ENCODE measurements around the gene BABAM1. TPM values are rescaled to one million over a fixed set of nuclear protein-coding genes. Genes with fewer than 3 reads are reported as not detected.
A peak's percentile ranks its signal among the peaks of the same experiment; 100 is the strongest.

Gene BABAM1
- total and polyA plus RNA-seq, 9 of the 15 experiments (the other 6 are each of a cell fraction or from before 2014, with no cell fraction given): 14.7 to 160 (median 113) TPM

DNA sequence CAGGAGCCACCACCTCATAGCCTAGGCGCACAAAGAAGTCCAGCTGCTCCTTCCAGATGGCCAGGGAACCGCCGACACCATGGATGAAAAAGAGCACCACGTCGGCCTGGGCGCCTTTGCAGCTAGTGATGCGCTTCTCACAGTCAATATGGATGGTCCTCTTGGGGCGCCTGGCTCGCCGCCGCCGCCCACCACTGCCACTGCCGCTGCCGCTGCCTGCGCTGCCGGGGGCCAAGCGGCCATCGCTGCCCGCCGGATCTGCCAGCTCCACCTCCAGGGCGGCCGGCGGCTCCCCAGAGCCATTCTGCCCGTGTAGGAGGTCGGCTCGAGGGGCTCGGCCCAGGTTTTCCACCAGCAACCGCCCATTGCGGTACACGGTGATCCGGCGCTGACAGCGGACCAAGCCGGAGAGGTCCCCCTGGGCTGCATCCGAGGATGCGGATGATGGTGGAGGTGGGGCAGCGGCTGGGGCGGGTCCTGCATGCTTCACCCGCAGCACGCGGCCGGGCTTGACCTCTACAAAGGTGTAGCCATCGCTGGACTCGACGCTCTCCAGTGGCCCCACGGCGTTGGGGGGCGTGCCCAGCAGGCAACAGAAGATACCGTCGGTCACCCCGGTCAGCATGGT is 33.9 kb downstream of the BABAM1 start:
- ChIA-PET CTCF (ENCODE audit: low intra/inter-chr PET ratio) (interaction anchor here (0.6 kb wide), 1 partner anchor 79 kb away, joined by 3 read pairs; no protein-coding TSS in a partner anchor), POLR2A (interaction anchor here (0.6 kb wide), 1 partner anchor 67 kb away, joined by 4 read pairs; no protein-coding TSS in a partner anchor)
- Histone ChIP-seq H3K79me2 (ENCODE audit: control insufficient read depth, insufficient read depth, low read length) (peaks cover 10% of the 10 kb centered on the region), H3K4me3 (no peak overlapping the region), H4K20me1 (replicated peaks; ENCODE audit: control insufficient read depth, insufficient read depth, low read length) (no peaks in the 10 kb centered on the region), H3K4me1 (replicated peaks in 1 of 2; ENCODE audit: control insufficient read depth in 2 of 2, insufficient read depth in 2 of 2, low read length in 2 of 2) (peaks cover 17 to 42% of the 10 kb centered on the region in 2 experiments; a peak in 4 of 5 replicates), H3K4me2 (ENCODE audit: insufficient read depth, low read length) (no peak overlapping the region), H3K9me3 (replicated peaks; ENCODE audit: control insufficient read depth, insufficient read depth, low read depth, low read length) (peaks cover 3% of the 10 kb centered on the region), H3K27me3 (ENCODE audit: control insufficient read depth in 2 of 2, insufficient read depth in 2 of 2, low read length in 2 of 2) (no peaks in the 10 kb centered on the region), H3K27ac (ENCODE audit: extremely low read depth, low read depth, low read length) (no peak overlapping the region), H3K36me3 (ENCODE audit: control insufficient read depth, insufficient read depth, low read length) (peaks cover 25% of the 10 kb centered on the region), H3K9me1 (ENCODE audit: control insufficient read depth, insufficient read depth, low read length) (no peaks in the 10 kb centered on the region), H3K9ac (ENCODE audit: insufficient read depth in 1 of 2, low read depth in 2 of 2, low read length in 2 of 2) (no peak overlapping the region), H2AFZ (ENCODE audit: low read depth, low read length) (no peak overlapping the region)
- 91% methylated on average over 33 of the region's 51 CpGs for WGBS (ENCODE audit: insufficient coverage, low coverage, missing lambda C conversion rate)
- ATAC-seq: no peak
- in situ Hi-C loops (cut with MboI): no loop called here
- intact Hi-C loops (cut with micrococcal nuclease): no loop called here
- FAIRE-seq: no peak
- BruUV-seq (replicated peaks): no TSS peak
- no peak for DNase-seq (ENCODE audit: extremely low read depth in 1 of 4, low spot score in 3 of 4)
- TF ChIP-seq MTA1 (IDR thresholded peaks at IDR 0.05; ENCODE audit: borderline replicate concordance) (no peak), ARHGAP35 (IDR thresholded peaks at IDR 0.05; ENCODE audit: partially characterized antibody) (no peak), IRF2 (CRISPR knock-in tag; IDR thresholded peaks at IDR 0.05) (no peak), RBFOX2 (IDR thresholded peaks at IDR 0.05; ENCODE audit: low read depth, low read length) (peak; percentile 14; the same call in 1 of the 2 replicates), SETDB1 (IDR thresholded peaks at IDR 0.05; ENCODE audit: low read length) (no peak), RCOR1 (IDR thresholded peaks at IDR 0.05; ENCODE audit: borderline replicate concordance in 1 of 2, low read depth in 2 of 2, low read length in 2 of 2) (no peak), KHSRP (IDR thresholded peaks at IDR 0.05) (no peak), BCL6 (CRISPR knock-in tag; IDR thresholded peaks at IDR 0.05) (no peak), SMARCE1 (IDR thresholded peaks at IDR 0.05) (no peak), RBM34 (IDR thresholded peaks at IDR 0.05; ENCODE audit: borderline replicate concordance, insufficient read depth, low read length) (no peak), ARID1B (IDR thresholded peaks at IDR 0.05) (no peak), GABPA (tag; conservative IDR thresholded peaks at IDR 0.05; ENCODE audit: low read depth) (no peak), JUN (IDR thresholded peaks at IDR 0.05; ENCODE audit: borderline replicate concordance, low read depth, low read length) (no peak), JUN (CRISPR knock-in tag; IDR thresholded peaks at IDR 0.05; ENCODE audit: borderline replicate concordance) (no peak)
- TF ChIP-seq, protein P1, sequence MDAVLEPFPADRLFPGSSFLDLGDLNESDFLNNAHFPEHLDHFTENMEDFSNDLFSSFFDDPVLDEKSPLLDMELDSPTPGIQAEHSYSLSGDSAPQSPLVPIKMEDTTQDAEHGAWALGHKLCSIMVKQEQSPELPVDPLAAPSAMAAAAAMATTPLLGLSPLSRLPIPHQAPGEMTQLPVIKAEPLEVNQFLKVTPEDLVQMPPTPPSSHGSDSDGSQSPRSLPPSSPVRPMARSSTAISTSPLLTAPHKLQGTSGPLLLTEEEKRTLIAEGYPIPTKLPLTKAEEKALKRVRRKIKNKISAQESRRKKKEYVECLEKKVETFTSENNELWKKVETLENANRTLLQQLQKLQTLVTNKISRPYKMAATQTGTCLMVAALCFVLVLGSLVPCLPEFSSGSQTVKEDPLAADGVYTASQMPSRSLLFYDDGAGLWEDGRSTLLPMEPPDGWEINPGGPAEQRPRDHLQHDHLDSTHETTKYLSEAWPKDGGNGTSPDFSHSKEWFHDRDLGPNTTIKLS (IDR thresholded peaks at IDR 0.05; ENCODE audit: borderline replicate concordance, low read depth): no peak
- TF ChIP-seq, protein P2, sequence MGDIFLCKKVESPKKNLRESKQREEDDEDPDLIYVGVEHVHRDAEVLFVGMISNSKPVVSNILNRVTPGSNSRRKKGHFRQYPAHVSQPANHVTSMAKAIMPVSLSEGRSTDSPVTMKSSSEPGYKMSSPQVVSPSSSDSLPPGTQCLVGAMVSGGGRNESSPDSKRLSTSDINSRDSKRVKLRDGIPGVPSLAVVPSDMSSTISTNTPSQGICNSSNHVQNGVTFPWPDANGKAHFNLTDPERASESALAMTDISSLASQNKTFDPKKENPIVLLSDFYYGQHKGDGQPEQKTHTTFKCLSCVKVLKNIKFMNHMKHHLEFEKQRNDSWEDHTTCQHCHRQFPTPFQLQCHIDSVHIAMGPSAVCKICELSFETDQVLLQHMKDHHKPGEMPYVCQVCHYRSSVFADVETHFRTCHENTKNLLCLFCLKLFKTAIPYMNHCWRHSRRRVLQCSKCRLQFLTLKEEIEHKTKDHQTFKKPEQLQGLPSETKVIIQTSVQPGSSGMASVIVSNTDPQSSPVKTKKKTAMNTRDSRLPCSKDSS (IDR thresholded peaks at IDR 0.05; ENCODE audit: low read depth, partially characterized antibody): no peak
- TF ChIP-seq, protein P3, sequence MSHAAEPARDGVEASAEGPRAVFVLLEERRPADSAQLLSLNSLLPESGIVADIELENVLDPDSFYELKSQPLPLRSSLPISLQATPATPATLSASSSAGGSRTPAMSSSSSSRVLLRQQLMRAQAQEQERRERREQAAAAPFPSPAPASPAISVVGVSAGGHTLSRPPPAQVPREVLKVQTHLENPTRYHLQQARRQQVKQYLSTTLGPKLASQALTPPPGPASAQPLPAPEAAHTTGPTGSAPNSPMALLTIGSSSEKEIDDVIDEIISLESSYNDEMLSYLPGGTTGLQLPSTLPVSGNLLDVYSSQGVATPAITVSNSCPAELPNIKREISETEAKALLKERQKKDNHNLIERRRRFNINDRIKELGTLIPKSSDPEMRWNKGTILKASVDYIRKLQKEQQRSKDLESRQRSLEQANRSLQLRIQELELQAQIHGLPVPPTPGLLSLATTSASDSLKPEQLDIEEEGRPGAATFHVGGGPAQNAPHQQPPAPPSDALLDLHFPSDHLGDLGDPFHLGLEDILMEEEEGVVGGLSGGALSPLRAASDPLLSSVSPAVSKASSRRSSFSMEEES (CRISPR knock-in tag; IDR thresholded peaks at IDR 0.05): no peak
- TF ChIP-seq, protein P4, sequence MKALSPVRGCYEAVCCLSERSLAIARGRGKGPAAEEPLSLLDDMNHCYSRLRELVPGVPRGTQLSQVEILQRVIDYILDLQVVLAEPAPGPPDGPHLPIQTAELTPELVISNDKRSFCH (CRISPR knock-in tag; IDR thresholded peaks at IDR 0.05): no peak
- TF ChIP-seq, protein P4 (tag; IDR thresholded peaks at IDR 0.05): no peak

Data from K562 (cell line).